NCI-H82 treated with DMSO at 0.1 percent for 48 hours (cell line): ENCODE data around the gene PLXNA2.

Experiments used
- DNase-seq: peaks from one replicate; lab custom pipeline; 2025; ENCODE audit not compliant: unreplicated experiment; lab: John Stamatoyannopoulos, UW

PLXNA2 gene

DNA sequence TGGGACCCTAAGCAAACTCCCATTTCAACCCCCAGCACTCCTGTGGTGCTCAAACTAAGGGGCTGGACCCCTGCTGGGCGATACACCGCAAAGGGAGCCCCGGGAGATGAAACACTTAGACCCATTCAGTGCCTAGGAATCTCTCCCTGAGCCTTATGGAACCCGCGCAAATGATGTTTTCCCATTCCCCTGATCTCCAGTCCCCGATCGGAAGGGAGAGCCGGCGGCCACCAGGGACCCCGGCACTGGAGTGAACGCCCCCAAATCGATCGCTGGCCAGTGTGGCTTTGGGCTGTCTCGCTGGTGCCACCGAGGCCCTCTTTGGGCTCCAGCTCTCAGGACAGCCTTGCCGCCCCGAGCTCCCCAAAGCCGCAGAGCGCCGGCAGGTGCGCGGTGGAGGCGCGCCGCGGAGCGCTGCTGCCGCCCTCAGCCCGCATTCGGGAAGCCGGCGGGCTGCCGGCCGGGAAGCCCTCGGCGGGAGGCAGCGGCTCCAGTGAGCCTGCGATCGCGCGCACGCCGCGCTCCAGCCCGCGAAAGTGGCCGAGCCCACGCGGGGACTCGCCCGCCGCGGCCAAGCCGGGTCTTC is 1.1 kb downstream of the PLXNA2 start:
- no peak for DNase-seq

DNA sequence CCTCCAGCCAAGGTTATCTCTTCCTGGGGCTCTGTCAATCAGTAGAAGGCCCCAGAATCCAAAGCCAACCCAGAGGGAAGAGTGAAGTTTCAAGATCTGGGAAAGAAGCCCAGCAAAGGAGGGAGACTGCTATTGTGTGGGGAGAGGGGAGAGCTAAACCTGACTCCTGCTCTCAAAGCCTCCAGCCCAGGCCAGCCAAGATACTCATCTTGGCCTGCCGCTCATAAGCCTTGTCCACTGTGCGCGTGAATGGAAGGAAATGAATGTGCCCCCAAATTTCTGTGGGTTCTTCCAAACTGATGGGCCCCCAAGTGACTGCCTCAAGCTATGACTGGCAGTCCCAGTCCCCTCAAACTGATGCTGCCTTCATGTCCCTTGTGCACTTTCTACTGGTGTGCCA is 2.0 kb downstream of the PLXNA2 start:
- no peak for DNase-seq

DNA sequence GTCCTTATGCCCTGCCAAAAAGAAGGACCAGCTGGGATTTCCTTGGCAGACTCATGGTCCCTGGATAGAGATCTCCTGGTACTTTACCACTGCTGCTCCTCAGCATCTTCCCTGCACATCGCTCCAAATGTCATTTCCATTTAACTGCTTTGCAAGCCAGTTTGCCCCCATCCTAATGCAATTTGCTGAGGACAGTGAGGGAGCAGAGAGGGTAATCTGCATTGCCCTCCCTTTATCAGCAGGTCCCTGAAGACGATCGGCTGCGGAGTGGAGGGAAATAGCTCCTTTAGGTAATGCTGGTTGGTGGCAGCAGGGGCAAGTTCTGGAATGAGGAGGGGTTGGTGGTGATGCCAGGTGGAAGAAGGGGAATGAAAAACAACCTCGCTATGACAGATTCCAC is 2.7 kb downstream of the PLXNA2 start:
- peak; percentile 24 for DNase-seq

DNA sequence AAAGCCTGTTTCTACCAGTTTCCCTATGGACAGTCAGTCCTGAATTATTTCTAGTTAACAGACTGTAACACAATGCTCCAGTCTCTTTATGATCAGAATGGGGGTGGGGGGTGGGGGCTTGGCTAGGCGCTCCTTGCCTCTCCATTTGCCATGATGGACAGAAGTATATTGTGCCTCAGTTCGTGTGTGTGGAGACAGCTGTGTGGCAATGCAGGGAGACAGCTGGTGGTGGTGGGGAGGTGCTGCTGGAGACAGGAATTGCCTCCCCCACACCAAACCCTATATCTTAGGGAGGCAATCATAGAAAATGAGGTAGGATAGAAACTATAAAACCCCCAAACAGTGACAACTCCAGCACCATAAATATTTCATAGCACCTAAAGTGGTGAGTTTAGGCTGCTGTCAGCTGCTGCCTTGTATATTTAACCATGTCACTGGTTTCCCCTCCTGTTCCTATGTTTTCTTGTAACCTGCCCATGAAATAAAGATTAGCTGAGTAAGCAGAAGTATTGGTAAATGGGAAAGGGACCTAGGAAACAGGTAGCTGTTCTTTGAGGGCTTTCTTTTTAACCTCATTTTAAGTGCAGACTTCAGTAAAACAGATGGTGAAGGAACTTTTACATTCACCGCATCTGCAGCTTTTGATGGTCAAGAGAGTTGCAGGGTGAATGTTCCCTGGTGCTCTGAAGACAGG is 3.4 kb downstream of the PLXNA2 start:
- DNase-seq: no peak

DNA sequence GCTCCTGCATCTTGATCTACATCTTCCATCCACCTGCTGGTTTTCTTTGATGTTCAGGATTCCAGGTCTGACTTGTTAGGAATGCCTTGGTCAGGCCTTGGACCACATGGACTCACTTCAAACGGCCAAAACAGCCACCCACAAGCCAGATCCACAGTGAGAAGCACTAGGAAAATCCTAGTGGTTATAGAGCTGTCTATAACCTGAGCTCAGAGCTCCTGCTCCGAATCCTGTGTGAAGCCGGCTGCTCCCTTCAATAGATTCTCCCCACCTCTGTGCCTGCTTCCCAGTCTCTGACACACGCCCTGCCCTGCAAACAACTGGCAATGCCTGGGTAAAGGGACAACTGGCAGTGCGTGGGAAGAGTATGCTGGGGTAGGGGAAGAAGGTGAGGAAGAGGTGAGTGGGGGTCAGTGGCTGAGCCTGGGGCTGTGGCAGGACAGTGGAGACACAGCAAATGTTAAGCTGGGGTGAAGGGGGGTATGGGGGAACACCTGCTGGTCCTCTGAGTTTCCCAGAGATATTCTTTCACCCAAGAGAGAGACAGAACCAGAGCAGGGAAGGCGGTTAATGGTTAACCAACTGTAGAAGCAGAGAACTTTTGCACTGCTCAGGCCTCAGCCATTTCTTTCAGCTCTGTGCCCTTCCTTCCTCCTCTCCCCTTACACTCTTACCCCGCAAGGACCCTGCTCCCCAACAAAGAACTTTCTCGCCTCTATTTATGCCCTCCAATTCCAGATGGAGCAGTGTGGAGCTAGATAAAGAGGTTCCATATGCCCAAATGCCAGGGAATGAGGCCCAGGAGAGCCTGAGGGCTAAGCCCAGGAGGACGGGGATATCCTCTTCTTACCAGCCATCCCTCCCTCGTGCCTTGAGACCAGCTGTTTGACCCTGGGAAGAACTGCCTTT is 4.5 kb downstream of the PLXNA2 start:
- DNase-seq: no peak

DNA sequence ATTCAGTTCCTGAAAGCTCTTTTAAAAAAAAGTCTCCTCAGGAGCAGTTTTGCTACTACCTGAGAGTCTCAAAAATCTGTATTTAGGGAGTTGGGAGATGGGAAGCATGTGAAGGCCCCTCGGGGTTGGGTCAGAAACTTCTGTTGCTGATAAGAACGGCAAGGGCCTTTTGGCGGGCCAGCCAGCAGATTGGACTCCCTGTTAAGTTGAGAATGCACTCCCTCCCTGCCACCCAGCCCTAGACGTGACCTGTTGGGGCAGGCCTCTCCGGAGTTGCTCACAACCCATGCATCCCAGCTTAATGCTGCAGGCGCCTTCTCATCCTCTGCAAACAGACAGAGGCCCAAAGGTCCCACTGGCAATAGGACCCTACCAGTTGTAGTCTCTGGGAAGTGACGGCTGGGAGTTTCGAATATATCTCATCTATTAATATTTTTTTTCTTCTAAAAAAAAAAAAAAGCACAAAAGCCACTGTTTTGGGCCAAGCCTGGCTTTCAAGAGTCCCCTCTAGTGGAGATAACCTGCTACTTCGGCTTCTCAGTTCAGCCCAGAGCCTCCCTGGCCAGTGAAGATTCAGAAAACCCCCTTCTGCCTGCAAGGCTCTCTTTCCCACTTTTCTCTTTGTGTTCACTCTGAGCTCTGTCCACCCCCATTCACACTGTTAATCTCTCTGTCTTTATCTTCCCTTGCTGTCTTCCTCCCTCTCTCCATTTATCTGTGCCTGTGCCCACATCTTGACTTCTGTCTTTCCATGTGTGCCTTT is 5.3 kb downstream of the PLXNA2 start:
- no peak for DNase-seq

DNA sequence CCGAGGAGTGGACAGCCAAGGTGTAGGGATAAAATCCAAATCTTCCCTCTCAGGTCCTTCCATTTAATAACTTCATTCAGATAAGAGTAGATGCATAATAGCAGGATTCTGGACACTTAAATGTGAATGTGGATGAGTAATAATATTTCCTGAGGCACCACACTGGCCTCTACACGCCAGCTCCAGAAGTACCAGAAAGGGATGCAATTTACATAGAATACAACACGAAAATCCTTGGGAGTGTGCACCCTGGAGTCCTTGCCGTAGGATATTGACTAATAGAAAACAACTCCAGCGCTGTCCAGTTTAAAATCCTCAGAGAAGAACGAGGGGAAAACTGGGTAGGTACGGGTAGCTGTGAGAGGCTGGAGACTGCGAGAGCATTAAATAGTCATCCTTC is 6.9 kb downstream of the PLXNA2 start:
- DNase-seq: no peak

DNA sequence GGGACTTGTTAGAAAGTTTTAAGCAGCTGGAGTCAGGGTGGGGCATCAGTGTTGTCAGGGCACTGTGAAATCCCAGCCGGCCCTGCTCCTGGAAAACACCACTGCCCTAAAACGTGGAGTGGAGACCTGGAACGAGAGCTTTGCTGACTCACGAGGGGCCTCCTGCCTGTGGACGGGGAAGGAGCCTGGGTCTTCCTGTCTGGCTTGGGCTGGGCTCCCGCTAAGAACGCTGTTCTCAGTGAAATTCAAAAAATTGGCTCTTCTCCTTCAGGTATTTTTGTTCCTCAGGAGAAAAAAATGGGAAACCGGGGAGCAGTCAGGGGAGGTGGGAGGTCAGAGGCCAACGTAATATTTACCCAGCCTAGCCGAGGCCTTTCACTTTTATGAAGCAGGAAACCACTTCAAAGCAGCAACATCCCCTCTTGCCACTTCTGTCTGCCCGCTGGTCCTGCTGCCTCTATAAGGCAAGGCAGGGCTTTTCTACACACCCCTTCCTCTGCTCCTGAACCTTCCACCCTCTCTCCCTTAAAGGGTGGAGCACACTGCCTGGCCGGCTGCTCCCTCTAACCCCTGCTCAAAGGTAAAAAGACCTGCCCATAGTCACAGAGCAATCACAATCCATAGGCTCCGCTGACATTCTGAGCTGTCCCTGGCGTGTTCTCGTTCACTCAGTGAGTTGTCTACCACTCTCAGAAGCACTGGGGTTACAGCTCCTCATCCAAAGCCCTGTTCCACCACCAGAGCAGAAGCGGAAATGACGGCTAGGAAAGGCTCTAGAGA is 8.0 kb downstream of the PLXNA2 start:
- no peak for DNase-seq

DNA sequence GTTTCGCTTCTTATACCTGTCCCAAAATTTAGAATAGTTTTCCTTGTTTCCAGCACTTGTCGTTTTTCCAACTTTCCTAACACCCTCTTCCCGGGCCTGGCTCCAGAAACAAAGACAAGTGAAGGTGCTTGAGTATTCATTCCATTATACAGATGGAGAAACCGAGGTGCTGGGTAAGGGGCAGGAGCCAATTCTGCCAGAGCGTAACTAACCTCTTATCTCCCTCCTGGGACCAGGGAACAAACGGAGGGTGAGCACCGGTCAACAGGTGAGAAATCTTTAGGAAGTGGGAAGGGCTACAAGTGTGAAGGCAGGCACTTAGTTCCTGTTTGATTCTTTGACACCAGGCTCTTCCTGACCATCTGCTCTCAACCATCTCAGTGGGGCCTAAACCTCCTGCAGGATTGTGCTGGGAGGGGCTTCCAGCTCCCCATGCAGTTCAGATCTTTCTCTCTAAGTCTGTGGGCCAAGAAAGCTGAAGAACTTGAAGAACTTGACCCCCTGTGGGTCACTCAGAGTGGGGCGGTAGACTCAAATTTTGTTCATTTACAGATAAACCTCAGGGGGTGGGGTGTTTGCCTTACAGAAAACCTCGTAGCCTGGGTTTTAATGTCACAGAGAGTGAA is 8.7 kb downstream of the PLXNA2 start:
- no peak for DNase-seq

DNA sequence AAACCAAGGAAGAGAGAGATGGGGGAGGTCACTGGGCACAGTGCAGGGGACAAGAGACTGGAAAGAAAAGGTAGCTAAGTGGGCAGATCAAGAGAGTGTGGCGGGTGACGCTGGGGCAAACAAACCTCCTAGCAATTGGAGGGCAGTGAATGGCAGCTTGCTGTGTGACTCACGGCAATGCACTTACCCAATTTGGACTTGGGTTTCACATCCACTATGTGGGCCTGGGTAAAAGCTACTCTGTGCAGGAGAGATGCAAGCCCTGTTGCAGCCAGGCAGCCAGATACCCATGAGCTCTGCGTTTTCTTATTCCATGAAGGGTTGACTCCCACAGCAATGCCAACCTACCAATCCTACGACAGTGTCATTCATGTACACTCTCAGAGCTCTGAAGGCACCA is 9.5 kb downstream of the PLXNA2 start:
- no peak for DNase-seq

DNA sequence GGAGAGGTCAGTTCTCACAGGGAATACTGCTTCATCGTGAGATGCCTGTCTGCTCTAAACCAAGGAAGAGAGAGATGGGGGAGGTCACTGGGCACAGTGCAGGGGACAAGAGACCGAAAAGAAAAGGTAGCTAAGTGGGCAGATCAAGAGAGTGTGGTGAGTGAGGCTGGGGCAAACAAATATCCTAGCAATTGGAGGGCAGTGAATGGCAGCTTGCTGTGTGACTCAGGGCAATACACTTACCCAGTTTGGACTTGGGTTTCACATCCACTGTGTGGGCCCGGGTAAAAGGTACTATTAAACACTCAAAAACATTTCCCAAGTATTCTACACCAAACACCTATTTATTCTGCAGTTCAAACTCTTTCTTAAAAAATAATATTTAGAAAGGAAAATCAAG is 10.2 kb downstream of the PLXNA2 start:
- no peak for DNase-seq

DNA sequence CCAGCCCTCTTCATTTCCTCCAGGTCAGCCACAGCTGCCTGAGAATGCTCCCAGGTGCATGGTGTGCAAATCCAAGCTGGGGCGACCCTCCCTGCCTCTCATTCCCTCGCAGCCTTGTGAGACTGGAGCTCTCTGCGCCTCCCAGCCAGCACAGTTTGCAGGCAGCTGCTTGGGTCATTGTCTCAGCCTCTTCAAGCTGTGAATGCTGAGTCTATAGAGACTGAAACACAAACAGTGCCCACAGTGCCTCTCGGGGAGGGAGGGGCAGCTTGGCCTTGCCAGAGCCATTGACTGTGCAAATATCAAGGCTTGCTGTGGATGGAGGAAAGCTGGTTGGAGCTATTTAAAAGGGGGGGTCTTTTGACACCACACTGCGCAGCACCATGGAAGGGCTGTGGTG is 10.6 kb downstream of the PLXNA2 start:
- no peak for DNase-seq

DNA sequence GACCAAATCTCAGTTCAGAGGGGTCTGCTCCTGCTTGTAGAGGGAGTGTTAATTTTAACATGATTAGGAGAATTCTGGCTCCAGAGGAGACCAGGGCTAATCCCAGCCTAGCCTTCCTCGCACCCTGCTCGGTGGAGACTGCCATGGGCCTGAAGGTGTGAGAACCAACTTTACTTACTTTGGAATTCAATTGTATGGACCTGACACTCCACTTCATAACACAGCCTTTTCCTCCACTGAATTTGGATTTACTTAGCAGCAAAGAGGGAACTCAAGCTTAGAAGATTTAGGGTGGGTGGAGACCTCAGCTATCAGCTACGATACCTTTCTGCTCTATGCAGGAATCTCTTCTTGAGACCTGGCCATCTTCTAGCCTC is 11.5 kb downstream of the PLXNA2 start:
- no peak for DNase-seq

DNA sequence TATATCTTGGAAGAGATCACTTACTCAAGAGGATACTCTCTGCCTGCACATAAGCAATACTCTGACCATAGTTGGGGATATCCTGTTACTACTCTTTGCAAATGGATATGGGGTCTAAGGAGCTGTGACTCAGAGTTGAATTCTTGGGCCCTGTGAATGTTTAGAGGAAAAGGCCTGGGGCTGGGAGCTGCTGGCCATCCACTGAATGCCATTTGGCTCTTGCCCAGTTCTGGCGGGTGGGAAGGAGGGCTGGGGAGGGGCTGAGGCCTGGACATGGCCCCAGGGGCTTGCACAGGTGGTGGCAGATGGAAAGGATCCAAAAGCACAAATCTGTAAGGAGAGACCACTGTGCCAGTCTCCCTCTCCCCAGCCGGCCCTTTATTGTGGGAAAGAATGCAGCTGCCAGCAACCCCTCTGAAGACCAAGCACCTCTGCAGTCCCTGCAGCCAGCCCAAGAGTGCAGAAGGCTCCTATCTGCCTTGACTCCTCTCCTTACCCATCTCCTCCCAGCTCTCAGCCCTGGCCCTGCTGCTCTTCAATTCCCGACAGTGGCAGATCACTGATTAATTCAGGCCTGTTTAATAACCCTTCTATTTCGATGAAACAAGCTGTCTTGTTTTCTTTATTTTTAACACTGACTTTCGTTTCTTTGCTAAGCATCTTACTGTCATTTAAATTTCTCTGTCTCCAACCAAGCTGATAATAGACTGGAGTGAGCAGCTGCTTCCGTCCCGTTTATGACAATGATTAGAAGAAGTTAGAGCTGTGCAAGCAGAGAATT is 12.1 kb downstream of the PLXNA2 start:
- no peak for DNase-seq

DNA sequence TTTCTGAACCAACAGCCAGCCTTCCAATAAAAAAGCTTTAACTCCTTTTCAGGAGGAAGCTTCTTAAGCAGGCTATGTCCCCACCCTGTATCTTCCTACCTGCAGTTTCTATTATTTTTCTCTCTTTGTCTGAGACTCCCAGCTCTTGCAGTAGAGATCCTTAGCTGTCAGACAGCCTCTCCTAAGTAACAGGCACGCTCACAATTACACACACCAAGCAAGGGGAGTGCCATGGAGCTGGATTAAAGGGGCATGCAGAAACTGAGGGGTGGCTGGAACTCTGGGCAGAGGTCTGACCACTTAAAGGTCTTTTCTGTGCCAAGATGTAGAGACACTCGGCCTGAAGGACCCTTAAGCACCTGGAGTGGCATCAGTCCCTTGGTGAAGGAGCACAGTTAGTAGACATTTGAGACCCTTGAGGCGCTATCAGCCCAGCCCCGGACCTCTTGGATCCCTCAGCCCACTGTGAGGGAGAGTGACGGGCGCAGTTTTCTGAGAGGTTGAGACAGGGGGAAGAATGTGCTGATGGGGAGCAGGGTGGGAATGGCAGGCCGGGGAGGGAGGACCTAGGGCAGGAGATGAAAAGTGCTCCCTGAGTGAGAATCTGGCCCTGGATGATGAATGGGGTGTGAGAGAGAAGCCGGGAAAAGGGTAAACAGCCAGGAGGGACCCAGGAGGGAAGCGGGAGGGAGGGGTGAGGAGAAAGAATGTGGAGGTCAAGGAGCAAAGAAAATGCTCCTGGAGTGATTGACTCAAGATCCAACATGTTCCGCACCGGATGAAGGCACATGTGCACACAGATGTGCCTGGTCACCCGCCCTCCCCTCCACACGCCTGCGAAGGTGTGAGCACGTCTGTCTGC is 13.3 kb downstream of the PLXNA2 start:
- DNase-seq: no peak

DNA sequence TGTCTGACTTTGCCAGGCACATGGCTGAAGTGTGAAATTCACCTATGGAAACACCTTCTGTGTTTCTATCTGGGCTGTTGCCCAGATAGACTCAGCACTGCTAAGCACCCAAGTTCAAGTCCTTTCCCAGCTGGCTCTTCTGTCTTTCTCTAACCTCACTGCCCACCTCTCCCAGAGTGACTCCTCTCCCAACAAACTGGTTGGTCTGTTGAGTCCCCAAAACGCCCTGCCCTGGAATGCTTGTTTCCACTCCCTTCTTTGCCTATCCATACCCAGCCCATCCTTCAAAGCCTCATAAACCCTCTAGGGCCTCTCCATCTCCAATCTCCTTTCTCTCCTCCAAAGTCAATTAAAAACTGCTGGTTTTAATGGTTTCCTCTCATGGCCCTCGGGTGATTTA is 15.6 kb downstream of the PLXNA2 start:
- DNase-seq: no peak

DNA sequence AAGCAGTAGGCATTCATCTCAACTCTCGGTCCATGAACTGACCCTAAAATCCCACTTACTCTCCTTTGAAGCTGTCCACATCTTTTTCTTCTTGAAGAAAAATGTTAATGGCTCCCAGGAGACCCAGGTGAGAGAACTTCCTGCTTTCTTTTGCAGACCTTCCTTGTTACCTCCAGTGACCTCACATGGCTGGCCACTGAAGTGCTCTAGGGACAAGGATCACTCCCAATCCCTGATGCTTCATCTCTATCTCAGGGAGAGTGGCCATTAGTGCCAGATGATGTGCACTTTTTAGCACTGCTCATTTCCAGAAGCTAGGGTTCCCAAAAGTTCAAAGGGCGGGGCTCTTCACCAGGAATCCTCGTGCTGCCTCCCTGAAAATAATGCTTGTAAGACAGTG is 16.2 kb downstream of the PLXNA2 start:
- DNase-seq: no peak

DNA sequence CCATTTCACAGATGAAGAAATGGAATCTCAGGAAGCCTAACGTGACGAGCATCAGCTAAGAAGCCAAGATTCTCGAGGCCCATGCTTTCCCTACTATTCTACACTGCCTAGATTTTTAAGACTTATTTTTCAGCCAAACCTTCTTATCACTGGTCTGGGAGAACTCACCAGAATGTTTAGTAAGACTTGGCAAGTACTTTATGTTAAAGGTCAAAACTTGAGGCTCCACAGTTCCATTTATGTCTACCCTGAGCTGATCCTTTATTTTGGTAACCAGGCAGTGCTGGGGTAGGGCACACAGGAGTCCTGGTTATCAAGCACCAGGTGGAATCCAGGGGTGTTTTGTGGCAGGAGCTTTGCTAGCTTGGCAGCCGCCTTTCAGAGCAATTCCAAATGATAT is 16.8 kb downstream of the PLXNA2 start:
- no peak for DNase-seq
